ENCODE data around the gene TBC1D2. TPM values are rescaled to one million over a fixed set of nuclear protein-coding genes. Genes with fewer than 3 reads are reported as not detected.
"Not testable (repeated sequence)": the region's sequence is repeated elsewhere in the genome, so short reads cannot be mapped to it uniquely, and the experiment has no call there.

TBC1D2 gene
- total RNA-seq, 2 experiments from 2014 or later, result 3.1 to 5.5 TPM

DNA sequence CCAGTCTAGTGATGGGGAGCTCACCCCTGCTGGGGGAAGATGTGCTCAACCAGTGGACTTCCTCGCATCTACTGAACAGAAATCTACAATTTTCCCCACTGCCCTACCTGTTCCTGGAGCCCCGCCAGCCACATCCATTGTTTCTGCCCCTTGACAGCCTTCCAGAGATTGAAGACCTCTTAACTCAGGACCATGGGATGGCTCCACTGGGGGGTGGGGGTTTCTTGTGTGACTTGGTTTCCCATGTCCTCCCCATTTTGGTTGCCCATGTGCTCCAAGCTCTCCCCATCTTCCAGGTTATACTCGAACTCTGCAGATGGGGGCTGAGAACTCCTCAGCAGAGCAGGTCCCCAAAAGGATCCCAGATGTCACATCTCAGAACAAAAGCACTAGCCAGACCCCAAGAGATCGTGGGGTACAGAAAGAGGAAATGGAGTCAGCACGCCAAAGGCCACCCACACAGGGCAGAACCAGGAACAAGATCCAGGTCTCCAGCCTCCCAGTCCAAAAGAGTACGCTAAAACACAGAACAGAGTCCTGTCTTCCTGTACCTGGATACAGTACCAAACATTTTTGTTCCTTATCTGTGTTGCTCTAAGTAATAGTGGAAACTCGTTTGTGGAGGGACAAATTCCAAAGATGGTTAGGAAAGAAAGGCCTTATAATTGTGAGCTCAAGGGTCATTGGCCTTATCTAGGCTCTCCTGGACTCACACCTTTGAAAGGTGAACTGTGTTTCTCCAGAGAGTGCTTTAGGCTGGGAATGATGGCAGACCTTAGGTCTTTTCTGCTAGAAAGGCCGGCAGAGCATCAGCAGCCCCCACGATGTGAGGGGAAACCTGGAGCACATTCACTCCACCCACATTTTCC, 78.8 kb downstream of the TBC1D2 start:
- POLR2A ChIA-PET, result no interaction called here
- BruUV-seq (replicated peaks), result no TSS peak
- no peaks in the 10 kb centered on the region for H3K9me3 ChIP-seq (ENCODE audit: low read length)
- intact Hi-C loops (cut with micrococcal nuclease; ENCODE audit: unreplicated experiment), result no loop called here
- H3K79me2 ChIP-seq (ENCODE audit: insufficient read depth, low read depth, low read length), result no peaks in the 10 kb centered on the region
- no peaks in the 10 kb centered on the region for H3K9me2 ChIP-seq (ENCODE audit: insufficient read depth, low read length)
- peaks cover 4% of the 10 kb centered on the region for H3K4me1 ChIP-seq (ENCODE audit: insufficient read depth, low read length, poor library complexity, severe bottlenecking)
- no peak overlapping the region for H2AFZ ChIP-seq (ENCODE audit: low read length)
- no peak for DNase-seq (ENCODE audit: low spot score)
- H3K36me3 ChIP-seq (ENCODE audit: insufficient read depth, low read length), result no peaks in the 10 kb centered on the region
- H3K4me2 ChIP-seq (ENCODE audit: low read length), result no peak overlapping the region
- H4K20me1 ChIP-seq (ENCODE audit: insufficient read depth, low read length), result no peaks in the 10 kb centered on the region
- H3K4me3 ChIP-seq (ENCODE audit: low read depth, low read length, poor library complexity, severe bottlenecking), result no peak overlapping the region
- no peak for TF ChIP-seq EZH2phosphoT487 (IDR thresholded peaks at IDR 0.05; ENCODE audit: borderline replicate concordance, low read depth, low read length)
- TF ChIP-seq, protein P1, sequence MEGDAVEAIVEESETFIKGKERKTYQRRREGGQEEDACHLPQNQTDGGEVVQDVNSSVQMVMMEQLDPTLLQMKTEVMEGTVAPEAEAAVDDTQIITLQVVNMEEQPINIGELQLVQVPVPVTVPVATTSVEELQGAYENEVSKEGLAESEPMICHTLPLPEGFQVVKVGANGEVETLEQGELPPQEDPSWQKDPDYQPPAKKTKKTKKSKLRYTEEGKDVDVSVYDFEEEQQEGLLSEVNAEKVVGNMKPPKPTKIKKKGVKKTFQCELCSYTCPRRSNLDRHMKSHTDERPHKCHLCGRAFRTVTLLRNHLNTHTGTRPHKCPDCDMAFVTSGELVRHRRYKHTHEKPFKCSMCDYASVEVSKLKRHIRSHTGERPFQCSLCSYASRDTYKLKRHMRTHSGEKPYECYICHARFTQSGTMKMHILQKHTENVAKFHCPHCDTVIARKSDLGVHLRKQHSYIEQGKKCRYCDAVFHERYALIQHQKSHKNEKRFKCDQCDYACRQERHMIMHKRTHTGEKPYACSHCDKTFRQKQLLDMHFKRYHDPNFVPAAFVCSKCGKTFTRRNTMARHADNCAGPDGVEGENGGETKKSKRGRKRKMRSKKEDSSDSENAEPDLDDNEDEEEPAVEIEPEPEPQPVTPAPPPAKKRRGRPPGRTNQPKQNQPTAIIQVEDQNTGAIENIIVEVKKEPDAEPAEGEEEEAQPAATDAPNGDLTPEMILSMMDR (conservative IDR thresholded peaks at IDR 0.05; ENCODE audit: low read length), result no peak
- no peak overlapping the region for H3K27ac ChIP-seq (ENCODE audit: low read depth, low read length, poor library complexity, severe bottlenecking)
- CTCF ChIA-PET (ENCODE audit: unreplicated experiment), result interaction anchor here (0.5 kb wide), 1 partner anchor 50 kb away, joined by 3 read pairs; no protein-coding TSS in a partner anchor

DNA sequence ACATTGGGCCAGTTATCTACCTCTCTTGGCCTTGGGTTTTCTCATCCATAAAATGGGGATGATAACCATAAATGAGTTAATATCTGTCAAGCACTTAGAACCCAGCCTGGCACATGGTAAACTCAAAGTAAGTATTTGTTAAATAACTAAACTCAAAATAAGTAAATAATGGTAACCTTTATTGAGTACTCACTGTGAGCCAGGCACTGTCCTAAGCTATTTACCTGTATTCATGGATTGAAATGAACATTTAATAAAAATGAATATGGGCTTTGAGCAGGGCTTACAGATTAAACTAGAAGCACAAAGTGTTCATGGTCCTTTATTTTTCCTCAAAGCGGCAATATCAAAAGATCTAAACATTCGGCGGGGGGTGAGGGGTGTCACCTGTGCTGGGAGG, 79.7 kb downstream of the TBC1D2 start:
- BruUV-seq (replicated peaks), result no TSS peak
- Histone ChIP-seq H3K4me3 (ENCODE audit: low read depth, low read length, poor library complexity, severe bottlenecking) (no peak overlapping the region), H3K27ac (ENCODE audit: low read depth, low read length, poor library complexity, severe bottlenecking) (no peak overlapping the region), H3K9me3 (ENCODE audit: low read length) (no peaks in the 10 kb centered on the region), H3K9me2 (ENCODE audit: insufficient read depth, low read length) (no peaks in the 10 kb centered on the region), H3K4me1 (ENCODE audit: insufficient read depth, low read length, poor library complexity, severe bottlenecking) (peaks cover 4% of the 10 kb centered on the region), H2AFZ (ENCODE audit: low read length) (no peak overlapping the region), H3K79me2 (ENCODE audit: insufficient read depth, low read depth, low read length) (no peaks in the 10 kb centered on the region), H3K4me2 (ENCODE audit: low read length) (no peak overlapping the region), H3K36me3 (ENCODE audit: insufficient read depth, low read length) (no peaks in the 10 kb centered on the region), H4K20me1 (ENCODE audit: insufficient read depth, low read length) (no peaks in the 10 kb centered on the region)
- ChIA-PET CTCF (ENCODE audit: unreplicated experiment) (no interaction called here), POLR2A (no interaction called here)
- no peak for DNase-seq (ENCODE audit: low spot score)
- TF ChIP-seq, protein P1 (conservative IDR thresholded peaks at IDR 0.05; ENCODE audit: low read length), result no peak
- TF ChIP-seq EZH2phosphoT487 (IDR thresholded peaks at IDR 0.05; ENCODE audit: borderline replicate concordance, low read depth, low read length), result no peak
- intact Hi-C loops (cut with micrococcal nuclease; ENCODE audit: unreplicated experiment), result no loop called here

DNA sequence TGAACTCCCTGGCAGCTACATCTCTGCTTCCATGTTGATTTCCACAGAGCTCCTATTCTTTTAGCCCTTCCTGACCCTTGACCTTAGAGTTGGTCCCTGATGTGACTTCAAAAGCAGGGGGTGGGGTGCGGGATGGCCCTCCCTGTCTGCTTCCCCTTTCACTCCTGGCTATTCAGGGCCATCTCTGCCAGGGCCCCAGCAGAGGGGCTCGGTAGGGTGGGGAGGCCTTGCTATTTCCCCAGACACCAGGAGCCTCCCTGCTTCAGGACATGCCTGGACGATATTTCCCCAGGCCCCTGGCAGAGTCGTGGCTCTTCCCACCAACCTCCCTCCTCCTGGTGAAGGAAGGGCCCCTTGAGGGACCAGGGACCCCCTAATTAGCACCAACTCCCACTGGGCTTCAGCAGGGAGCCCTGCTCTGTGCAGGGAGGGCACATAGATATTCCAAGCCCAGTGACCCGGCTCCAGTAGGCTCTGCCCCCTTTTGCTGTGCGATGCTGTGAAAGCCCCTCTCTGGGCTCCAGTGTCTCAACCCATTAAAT, 80.3 kb downstream of the TBC1D2 start:
- ChIA-PET CTCF (ENCODE audit: unreplicated experiment) (no interaction called here), POLR2A (no interaction called here)
- H3K36me3 ChIP-seq (ENCODE audit: insufficient read depth, low read length), result no peaks in the 10 kb centered on the region
- no peaks in the 10 kb centered on the region for H4K20me1 ChIP-seq (ENCODE audit: insufficient read depth, low read length)
- TF ChIP-seq, protein P1 (conservative IDR thresholded peaks at IDR 0.05; ENCODE audit: low read length), result no peak
- TF ChIP-seq EZH2phosphoT487 (IDR thresholded peaks at IDR 0.05; ENCODE audit: borderline replicate concordance, low read depth, low read length), result no peak
- H2AFZ ChIP-seq (ENCODE audit: low read length), result no peak overlapping the region
- DNase-seq (ENCODE audit: low spot score), result no peak
- no peak overlapping the region for H3K4me2 ChIP-seq (ENCODE audit: low read length)
- H3K27ac ChIP-seq (ENCODE audit: low read depth, low read length, poor library complexity, severe bottlenecking), result no peak overlapping the region
- intact Hi-C loops (cut with micrococcal nuclease; ENCODE audit: unreplicated experiment), result no loop called here
- no TSS peak for BruUV-seq (replicated peaks)
- peaks cover 4% of the 10 kb centered on the region for H3K4me1 ChIP-seq (ENCODE audit: insufficient read depth, low read length, poor library complexity, severe bottlenecking)
- H3K9me2 ChIP-seq (ENCODE audit: insufficient read depth, low read length), result no peaks in the 10 kb centered on the region
- no peaks in the 10 kb centered on the region for H3K9me3 ChIP-seq (ENCODE audit: low read length)
- no peaks in the 10 kb centered on the region for H3K79me2 ChIP-seq (ENCODE audit: insufficient read depth, low read depth, low read length)
- no peak overlapping the region for H3K4me3 ChIP-seq (ENCODE audit: low read depth, low read length, poor library complexity, severe bottlenecking)

DNA sequence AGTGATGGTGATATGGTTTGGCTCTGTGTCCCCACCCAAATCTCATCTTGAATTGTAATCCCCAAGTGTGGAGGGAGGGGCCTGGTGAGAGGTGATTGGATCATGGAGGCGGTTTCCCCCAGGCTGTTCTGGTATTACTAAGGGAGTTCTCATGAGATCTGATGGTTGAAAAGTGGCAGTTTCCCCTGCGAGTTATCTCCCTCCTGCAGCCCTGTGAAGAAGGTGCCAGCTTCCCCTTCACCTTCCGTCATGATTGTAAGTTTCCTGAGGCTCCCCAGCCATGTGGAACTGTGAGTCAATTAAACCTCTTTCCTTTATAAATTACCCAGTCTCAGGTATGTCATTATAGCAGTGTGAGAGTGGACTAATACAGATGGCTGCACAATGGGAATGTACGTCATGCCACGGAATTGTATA, 80.9 kb downstream of the TBC1D2 start:
- BruUV-seq (replicated peaks); H4K20me1 ChIP-seq (ENCODE audit: insufficient read depth, low read length); H3K4me1 ChIP-seq (ENCODE audit: insufficient read depth, low read length, poor library complexity, severe bottlenecking); POLR2A ChIA-PET; H3K4me3 ChIP-seq (ENCODE audit: low read depth, low read length, poor library complexity, severe bottlenecking); H2AFZ ChIP-seq (ENCODE audit: low read length); DNase-seq (ENCODE audit: low spot score); H3K27ac ChIP-seq (ENCODE audit: low read depth, low read length, poor library complexity, severe bottlenecking); intact Hi-C loops (cut with micrococcal nuclease; ENCODE audit: unreplicated experiment); H3K79me2 ChIP-seq (ENCODE audit: insufficient read depth, low read depth, low read length); H3K9me2 ChIP-seq (ENCODE audit: insufficient read depth, low read length); H3K9me3 ChIP-seq (ENCODE audit: low read length); H3K36me3 ChIP-seq (ENCODE audit: insufficient read depth, low read length); H3K4me2 ChIP-seq (ENCODE audit: low read length); CTCF ChIA-PET (ENCODE audit: unreplicated experiment): not testable (repeated sequence)
